ENCODE data around the gene CCDC9B.

GRCh38 chr15:40369971-40370370 lies 29.2 kb upstream of the CCDC9B start:
- TF ChIP-seq POLR2A (IDR thresholded peaks at IDR 0.05) (no peak), CTCF (IDR thresholded peaks at IDR 0.05) (no peak)

All from uterus (tissue), 2 donors.